ENCODE results near the gene PPT2.
"Not testable (repeated sequence)": the region's sequence is repeated elsewhere in the genome, so short reads cannot be mapped to it uniquely, and the experiment has no call there.

PPT2 gene

DNA sequence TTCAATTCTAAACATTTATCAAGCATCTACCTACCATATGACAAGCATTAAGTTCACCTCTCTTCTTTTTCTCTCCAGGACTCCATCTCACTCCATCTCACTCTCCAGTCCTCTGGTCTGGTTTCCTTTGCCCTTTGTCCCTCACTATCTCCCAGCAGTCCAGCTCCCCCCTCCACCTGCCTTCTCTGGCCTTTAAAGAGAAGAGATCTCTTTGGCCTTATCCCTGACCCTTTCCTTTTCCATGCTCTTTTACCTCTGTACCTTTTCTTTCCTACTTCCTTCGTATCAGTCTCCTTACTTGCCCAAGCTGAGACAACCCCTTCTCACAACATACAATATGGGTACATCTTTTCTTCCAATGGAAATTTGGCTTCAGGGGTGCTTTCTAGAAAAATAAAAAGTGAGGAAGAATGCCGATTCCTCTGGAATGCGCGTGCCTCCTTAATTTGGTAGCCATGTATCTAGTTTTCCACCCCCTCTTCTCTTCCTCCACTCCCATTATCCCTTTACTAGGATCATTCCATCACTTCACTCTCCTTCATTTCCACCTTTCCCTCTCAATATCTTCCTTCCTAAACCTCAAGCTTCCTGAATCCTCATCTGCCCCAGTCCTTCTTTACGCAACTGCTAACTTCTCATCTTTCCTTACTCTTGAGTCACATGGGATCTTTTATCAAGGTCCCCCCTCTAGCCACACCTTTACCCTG lies 22.7 kb downstream of the PPT2 start:
- peak; percentile 82 for DNase-seq (ENCODE audit: low read depth)

DNA sequence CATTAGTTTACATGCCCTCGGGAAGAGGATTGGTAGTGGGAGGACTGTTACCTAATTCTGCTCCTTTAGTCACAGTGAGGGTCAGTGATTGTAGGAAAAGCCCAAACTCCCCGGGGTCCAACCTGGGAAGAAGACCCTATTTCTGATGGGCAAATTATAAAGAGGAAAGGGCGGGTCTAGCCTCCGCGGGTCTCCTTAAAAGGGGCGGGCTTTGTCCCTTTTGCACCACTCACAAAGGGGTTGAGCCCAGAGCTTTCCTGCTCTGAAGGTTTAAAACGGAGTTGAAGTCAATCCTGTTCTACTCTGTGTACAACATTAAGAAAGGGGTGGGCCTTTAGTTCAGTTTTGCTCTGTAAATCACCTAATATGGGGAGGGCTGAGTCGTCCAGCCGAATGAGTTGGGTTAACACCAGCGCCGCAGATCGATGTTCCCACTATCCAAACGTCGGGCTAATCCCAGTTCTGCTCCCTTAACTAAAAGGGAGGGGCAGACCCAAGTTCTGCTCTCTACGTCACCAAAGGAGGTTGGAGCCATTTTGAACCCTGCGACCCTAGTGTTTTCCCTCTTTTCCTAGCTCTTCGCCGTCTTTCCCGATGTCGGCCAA lies 23.3 kb downstream of the PPT2 start:
- DNase-seq (ENCODE audit: low read depth): peak; percentile 74

DNA sequence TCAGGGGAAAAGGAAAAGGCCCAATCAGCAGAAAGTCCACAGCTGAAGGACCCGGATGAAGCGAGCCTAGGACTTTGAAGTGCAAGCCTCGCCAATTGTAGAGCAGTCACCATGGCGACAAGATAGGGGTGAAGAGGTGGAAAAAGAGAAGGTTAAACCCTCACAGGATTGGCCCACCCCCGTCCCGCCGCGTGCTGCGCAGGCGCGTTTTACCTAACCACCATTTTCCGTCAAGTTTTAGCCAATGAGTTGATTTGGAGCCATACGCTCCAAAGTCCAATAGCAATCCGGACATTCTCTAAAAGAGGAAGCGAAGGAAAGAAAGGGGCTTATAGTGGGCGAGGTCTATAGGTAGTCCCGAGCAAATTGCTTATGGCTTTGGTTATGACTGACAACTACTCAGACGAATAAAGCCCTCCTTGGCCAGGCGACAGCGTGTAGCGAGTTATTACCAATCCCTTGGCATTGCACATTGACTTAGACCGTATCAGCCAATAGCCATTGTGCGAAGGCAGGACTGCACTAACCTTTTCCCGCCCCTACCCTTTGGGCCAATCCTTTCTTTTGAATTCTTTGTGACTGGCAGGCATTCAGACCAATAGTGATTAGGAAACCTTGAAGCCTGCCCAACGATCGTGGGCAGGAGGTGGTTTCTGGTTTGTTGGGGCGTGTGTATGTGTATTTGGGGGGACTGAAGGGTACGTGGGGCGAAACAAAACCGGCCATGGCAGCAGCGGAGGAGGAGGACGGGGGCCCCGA lies 24.0 kb downstream of the PPT2 start, which contains the start of gene RNF5:
Gene RNF5 (plus strand): TSS at position 618 of the 759 bp plus-strand sequence. CDS start 107 bp downstream, at position 725.
- DNase-seq (ENCODE audit: low read depth): peak; percentile 100

DNA sequence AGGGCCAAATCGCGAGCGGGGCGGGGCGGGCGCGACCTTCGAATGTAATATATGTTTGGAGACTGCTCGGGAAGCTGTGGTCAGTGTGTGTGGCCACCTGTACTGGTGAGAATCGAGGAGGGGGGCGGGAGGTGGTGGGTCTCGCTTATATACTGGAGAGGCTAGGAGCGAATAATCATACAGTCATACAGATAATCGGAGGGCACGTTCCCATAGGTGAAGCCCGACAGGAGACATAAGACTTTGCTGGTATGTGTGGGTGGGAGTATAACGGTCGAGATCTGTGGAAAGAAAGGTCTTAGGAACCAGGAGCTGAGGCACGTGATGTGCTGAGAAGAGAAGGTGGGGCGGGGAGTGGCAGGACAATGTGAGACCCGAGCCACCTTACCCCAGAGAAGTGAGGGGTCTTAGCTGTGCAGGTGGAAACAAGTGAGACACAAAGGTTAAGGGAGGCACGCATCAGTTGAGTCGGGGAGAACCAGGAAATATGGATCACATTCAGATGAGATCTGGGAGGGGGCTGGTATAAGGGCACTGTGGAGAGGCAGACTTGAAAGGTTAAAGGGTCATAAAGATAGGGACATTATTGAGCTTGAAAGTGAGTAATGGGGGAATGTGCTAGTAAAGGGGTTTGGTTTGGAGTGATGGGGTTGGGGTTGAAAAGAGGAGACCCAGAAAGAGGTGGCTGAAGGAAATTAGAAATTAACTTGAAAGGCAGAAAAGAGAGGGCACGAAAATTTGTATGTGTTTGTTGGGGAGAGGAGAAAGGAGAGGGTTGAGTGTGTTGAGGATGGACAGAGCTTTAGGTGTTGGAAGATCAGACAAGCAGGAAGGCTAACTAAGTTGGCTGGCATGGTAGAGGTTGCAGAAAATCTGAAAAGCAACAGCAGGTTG lies 24.9 kb downstream of the PPT2 start:
- peak; percentile 24 for DNase-seq (ENCODE audit: low read depth)

DNA sequence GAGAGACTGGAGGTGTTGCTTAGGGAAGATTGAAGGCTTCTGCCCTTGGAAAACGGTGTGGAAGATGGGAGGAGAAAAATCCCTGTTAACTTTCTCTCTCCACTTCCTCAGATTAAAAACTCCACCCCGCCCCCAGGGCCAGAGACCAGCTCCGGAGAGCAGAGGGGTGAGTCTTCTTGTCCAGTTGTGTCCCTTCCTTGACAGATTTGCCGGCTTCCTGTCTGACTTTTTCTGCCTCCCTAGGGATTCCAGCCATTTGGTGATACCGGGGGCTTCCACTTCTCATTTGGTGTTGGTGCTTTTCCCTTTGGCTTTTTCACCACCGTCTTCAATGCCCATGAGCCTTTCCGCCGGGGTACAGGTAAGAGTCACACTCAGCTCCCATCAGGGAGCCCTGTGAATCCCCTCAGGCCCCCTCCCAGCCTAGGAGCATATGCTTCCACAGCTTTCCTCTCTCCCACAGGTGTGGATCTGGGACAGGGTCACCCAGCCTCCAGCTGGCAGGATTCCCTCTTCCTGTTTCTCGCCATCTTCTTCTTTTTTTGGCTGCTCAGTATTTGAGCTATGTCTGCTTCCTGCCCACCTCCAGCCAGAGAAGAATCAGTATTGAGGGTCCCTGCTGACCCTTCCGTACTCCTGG lies 25.9 kb downstream of the PPT2 start:
- DNase-seq (ENCODE audit: low read depth): no peak

DNA sequence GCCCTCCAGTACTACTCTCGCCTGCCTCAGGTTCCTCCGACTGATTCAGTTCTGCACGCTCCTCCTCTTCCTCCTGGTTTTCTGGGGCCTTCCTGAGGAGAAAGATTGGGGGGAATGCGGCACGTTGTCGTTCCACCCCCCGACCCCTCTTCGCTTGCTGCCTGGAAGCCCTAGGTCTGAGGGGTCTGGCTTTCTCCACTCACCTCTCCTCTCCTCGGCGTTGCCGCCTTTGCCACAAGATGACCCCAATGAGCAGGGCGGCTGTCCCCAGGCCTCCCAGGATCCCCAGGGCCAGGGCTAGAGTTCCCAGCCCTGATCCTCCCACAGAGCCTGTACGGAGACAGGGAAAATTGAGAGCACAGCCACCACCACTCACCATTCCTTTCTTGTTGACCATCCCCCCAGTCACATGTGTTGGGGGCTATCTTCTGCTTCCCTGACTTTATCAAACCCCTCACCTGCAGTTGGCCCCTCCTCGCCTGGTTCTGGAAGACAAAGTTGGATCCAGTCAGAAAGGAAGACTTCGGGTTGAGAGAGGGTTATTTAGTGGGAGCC lies 27.3 kb downstream of the PPT2 start:
- DNase-seq (ENCODE audit: low read depth): no peak

DNA sequence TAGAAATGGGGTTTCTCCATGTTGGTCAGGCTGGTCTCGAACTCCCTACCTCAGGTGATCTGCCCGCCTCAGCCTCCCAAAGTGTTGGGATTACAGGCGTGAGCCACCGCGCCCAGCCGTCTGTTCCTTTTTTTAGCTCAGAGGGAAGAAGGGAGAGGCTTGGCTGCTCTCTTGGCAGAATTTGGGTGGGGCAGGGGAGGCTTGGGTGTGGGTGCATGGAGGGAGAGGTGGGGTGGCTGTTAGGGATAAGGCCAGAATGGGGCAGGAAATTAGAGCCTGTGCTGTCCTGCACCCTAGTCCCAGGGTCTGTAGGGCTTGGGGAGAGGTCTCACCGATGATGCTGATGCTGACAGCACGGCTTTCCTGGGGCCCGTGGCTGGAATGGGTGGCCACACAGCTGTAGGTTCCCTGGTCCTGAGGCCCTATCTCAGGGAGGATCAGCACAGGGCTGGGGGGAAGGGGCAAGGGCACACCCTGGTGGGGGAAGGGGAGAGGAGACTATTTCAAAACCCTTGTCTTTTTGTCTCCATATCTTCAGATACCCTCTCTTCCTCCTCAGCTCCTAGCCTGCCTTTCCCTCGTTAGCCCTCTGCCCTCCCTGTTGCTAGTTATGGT lies 28.1 kb downstream of the PPT2 start:
- DNase-seq (ENCODE audit: low read depth): no peak

DNA sequence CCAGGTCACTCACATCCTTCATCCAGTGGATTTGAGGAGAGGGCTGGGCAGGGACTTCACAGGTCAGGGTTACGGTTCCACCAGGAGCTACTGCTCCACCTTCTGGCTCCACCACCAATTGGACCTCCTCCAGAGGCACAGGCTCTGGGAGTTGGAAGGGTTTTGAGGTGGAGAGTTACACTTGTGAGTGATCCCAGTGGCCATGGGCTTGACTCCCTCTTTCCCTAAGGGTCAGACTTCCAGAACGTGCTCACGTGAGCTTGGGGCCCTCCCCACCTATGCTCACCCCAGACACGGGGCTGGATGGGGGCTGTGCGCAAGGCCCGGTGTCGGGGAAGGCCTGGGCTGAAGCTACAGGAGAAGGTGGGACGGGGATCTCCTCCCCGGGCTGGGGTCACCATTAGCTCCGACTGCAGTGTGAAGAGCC lies 28.6 kb downstream of the PPT2 start:
- DNase-seq (ENCODE audit: low read depth): no peak

DNA sequence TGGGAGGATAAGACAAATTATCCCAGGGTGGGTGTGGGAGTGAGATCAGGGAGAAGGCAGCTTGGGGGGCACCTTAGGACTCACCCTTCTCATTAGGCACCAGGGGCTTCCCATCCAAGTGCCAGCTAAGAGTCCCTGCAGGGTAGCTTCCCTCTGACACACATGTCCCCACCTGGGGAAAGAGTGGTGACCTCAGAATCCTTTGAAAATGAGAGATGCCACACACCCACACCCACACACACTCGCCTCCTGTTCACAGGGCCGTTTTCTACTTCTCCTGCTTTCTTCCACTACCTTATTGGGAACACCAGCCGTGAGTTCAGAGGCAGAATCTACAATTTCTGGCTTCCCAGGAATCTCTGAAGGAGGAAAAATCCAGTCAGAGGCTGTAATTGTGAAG lies 29.1 kb downstream of the PPT2 start:
- no peak for DNase-seq (ENCODE audit: low read depth)

DNA sequence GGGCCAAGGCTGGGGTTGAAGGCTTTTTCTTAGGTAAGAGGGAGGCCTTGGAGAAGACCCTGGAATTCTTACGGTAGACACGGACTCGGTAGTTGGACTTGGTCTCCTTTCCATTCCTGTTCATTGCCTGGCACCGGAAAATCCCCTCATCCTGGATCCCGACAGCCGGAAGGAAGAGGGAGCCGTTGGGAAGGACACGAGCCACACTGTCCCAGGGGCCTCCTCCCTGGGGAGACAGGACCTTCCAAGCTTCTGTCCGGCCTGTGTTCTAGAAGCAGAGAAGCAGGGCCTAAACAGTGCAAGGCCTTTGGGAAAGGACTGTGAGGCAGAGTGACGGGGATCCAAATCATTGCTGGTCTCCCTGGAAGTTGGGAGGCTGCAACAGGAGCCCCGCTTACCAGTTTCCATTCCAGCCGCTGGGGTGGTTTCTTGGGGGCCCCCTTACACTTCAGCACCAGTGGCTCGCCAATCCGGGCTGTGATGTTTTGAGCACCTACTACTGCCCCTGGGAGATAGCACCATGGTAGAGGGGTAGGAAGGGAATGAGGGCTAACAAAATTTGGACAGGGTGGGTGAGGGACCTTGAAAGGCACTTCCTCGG lies 29.6 kb downstream of the PPT2 start:
- DNase-seq (ENCODE audit: low read depth): no peak

DNA sequence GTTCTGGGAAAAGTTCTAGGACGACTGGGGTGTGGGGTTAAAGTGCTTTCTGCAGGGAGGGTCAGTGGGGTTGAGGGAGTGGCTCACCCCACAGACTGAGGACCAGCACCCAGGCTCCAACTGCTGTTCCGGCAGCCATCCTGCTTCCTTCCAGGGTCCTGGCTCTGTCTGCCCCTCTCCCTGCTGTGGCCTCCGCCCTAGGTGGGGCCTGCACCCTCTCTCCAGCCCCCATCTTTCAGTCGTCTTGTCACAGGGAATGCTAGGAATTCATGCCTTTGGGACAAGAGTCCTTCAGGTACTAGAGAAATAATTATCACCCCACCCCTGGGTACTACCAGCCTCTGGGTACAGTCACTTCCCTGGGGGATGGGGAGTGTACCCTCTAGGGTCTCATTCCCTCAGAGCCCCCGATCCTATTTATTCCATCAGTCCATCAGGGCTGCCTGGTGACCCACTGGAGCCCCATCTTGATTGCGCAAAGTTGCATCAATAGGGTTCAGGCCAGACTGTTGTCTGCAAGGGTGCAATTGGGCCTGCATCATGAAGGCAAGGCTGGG lies 30.2 kb downstream of the PPT2 start, which contains the start of gene AGER:
Gene AGER (minus strand): TSS at position 170 of the 557 bp plus-strand sequence. CDS start 31 bp downstream, at position 139.
- no peak for DNase-seq (ENCODE audit: low read depth)

DNA sequence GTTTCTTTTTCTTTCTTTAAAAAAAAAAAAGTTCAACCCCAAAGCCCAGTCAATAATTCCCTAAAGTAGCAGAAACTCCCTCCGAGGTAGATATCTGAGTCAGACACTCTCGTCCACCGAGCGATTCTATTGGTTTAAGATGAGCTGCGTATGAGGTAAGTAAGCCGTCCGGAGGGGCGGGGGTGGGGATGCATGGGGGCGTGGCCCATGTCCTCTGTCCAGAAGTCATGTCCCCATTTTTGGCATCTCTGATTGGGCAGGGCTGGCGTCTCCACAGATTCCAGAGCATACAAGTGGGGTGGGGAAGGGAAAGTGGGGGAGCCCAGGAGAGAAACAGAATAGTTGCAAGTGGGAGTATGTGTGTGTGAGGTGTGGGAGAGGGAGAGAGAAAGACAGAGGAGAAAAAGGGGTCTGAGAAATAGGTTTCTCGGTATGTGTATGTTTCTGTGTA lies 31.8 kb downstream of the PPT2 start:
- DNase-seq (ENCODE audit: low read depth): peak; percentile 94

DNA sequence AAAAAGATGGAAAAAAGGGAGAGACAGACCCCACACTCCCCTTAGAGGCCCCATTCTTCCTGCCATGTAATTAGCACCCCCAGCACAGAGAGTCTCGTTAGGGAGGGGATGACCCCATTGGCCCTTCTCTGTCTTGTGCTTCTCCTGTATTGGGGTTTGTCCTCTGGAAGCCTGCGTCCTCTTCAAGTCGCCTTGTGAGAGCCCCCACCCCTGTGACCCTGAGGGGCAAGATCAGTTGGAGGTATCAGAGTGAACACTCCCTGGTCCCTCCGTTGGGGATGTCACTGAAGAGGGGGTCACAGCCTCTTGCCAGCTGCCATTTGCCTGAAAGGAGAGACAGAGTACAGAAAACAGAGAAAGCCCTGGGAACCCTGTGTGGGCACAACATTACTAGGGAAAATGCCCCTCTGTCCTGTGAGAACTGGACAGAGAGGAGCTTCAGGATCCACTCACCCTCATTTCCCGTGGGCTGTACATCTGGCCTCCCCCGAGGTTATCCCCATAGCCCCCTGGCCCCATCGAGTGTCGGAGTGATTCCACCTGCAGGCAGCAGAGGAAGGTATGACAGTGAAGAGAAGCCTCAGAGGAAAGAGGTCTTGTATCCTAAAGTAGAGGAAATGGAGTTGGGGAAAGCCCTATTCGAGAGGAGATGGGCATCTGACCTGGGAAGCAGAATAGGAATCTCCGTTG lies 32.4 kb downstream of the PPT2 start:
- DNase-seq (ENCODE audit: low read depth): not testable (repeated sequence)

DNA sequence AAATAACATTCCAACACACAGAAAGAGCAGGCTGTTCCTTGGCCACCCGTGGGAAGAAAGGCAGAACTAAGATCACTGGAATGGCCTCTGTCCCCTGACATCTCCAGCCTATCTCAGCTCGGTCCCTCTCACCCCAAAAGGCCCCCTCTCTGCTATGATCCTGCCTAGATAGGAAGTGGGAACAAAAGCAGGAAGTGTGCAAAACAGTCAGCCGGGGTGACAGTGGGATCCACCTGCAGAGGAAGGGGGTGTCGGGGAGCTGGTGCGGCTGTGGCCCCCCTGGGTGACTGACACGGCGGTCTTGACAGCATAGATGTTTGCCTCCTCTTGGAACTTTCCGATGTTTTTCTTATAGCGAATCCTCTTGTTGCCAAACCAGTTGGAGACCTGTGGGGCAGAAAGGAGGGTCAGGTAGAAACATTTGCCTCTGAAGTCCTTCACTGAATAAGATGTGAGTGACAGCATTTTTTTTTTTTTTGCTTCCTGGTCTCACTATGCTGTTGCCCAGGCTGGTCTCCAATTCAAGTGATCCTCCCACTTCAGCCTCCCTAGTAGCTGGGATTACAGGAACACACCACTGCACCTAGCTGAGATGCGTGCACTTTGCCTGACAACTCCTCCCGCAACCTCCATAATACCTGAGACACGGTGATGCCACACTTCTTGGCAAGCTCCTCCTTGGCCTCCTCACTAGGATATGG lies 33.2 kb downstream of the PPT2 start:
- DNase-seq (ENCODE audit: low read depth): no peak

DNA sequence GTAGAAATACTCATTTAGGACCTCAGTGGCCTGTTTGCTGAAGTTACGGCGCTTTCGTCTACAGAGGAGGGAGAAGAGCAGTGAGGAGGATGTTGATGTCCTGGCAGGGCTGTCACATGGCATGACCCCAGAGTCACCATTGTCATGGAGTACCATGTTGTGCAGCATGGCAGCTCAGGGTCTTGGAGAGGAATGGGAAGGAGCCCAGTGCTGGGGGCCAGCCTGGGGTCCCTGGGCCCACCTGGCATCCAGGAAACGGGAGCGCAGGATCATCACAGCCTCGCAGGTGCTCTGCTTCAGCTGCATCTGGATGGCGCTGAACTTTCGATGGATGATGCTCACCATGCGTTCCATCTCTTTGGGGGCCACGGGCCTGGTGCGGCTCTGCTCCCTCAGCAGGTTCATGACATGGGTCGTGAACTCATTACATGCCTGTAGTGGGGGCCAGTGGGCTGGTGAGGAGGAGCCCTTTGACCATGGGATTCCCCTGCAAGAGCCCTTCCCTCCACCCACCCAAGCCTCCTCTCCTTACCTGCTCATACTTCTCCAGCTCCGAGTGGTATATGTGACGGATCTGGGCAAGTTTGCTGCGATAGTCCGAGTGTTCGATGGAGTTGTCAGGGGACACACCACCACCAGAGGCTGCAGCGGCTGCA lies 33.9 kb downstream of the PPT2 start:
- not testable (repeated sequence) for DNase-seq (ENCODE audit: low read depth)

DNA sequence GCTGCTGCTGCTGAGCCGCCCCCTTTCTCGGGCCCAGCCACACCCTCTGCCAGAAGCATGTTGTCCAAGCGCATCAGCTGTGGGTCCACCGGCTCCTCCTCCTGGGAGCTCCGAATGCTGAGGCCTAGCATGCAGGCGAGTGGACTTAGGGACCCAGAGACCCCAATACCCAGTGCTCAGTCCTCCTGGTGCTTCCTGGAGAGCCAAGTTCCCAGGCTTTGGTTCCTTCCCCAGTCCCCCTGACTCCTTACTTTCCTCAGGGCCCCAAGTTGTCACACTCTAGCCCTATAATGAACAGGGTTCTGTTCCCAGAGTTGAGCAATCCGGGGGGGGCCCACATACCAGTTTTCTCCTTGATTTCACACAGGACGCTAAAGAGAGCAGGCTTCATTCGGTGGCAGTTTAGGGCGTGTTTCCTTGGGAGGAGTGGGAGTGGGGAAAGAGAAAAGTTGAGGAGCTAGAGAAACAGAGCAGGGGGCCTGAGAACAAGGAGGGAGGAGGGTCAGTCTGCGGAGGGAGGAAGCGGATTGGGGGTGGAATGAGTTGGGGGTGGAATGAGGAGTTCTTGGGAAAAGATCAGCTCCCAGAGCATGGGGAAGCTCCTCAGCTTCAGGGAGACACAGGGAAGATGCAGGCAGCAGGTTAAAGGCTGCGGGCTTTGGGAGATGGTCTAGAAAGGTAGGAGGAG lies 34.6 kb downstream of the PPT2 start:
- DNase-seq (ENCODE audit: low read depth): peak; percentile 49

DNA sequence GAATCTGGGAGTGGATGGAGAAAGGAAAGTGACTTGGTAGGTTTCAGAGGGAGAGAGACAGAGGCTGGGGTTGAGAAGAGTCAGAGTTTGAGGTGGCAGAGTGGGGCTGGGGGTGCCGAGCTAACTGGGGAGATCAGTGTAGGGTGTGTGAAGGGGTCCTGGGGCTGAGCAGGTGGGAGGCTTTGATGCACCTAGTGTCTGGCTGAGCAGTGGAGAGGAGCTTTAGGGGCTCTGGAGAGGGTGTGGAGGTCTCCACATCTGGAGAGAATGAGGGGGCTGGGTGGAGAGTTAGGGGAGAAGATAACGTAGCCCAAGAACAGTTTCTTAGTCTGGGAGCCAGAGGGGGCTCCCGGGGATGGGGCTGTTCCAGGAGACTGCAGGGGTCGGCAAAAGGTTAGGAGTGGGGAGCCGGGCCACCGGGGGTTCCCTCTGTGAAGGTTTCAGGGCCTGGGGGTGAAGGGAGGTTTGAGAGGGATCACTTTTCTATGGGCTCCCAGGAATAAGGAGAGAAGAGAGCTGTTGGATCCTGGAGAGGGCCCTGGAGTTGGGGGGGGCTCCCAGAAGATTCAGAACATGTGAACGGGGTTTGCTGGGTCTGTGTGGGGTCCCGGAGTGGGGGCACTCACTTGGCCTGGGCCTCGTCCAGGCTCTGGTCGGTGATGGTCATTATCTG lies 35.3 kb downstream of the PPT2 start:
- DNase-seq (ENCODE audit: low read depth): no peak

Measured in iris pigment epithelial cell (primary cell).